ENCODE measurements around the gene CTU1.

The CTU1 gene

DNA sequence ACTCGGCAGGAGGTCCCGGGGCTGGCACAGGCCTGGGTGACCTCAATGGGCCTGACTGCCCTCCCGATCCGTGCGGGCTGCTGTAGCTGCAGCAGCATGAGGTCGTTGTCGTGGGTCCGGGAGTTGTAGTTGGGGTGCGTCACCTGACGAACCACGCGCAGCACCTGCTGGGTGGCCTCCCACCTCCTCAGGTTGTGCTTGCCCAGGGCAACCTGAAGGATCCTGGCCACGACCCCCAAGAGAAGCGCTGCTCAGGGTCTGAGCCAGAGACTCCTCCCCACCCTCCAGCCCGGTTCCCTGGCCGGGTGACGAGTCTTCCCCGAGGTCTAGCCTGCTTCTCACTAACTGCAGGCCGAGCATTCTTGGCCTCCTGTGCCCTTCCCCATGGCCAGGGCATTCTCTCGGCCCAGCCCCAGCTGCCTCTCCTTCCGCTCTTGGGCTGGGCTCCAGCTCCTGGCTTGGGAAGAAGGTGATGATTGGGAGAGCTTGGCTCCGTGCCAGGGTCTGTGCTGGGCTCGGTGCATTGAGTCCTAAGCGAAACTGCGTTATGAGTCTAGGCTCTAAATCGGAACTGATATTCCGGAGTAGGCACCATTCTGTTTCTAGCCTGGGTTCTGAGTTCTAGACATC is 28.6 kb downstream of the CTU1 start:
- H3K27ac ChIP-seq, result no peak overlapping the region
- TF ChIP-seq ZFX (IDR thresholded peaks at IDR 0.05; ENCODE audit: borderline replicate concordance), result no peak
- TF ChIP-seq, protein P1, sequence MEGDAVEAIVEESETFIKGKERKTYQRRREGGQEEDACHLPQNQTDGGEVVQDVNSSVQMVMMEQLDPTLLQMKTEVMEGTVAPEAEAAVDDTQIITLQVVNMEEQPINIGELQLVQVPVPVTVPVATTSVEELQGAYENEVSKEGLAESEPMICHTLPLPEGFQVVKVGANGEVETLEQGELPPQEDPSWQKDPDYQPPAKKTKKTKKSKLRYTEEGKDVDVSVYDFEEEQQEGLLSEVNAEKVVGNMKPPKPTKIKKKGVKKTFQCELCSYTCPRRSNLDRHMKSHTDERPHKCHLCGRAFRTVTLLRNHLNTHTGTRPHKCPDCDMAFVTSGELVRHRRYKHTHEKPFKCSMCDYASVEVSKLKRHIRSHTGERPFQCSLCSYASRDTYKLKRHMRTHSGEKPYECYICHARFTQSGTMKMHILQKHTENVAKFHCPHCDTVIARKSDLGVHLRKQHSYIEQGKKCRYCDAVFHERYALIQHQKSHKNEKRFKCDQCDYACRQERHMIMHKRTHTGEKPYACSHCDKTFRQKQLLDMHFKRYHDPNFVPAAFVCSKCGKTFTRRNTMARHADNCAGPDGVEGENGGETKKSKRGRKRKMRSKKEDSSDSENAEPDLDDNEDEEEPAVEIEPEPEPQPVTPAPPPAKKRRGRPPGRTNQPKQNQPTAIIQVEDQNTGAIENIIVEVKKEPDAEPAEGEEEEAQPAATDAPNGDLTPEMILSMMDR (IDR thresholded peaks at IDR 0.05), result no peak

- TF ChIP-seq ZFX (IDR thresholded peaks at IDR 0.05; ENCODE audit: borderline replicate concordance), result no peak
- TF ChIP-seq, protein P1 (IDR thresholded peaks at IDR 0.05), result no peak
- H3K27ac ChIP-seq, result no peak overlapping the region
Measured at GRCh38 chr19:51078731-51079130, 29.5 kb downstream of the CTU1 start.

- TF ChIP-seq, protein P1 (IDR thresholded peaks at IDR 0.05), result no peak
- no peak for TF ChIP-seq ZFX (IDR thresholded peaks at IDR 0.05; ENCODE audit: borderline replicate concordance)
- H3K27ac ChIP-seq, result no peak overlapping the region
Measured at GRCh38 chr19:51078104-51078503, 30.1 kb downstream of the CTU1 start.

- TF ChIP-seq, protein P1 (IDR thresholded peaks at IDR 0.05), result no peak
- TF ChIP-seq ZFX (IDR thresholded peaks at IDR 0.05; ENCODE audit: borderline replicate concordance), result no peak
Measured at GRCh38 chr19:51076631-51077213, 31.5 kb downstream of the CTU1 start.

GRCh38 chr19:51075998-51076397 is 32.2 kb downstream of the CTU1 start:
- H3K27ac ChIP-seq, result no peak overlapping the region
- no peak for TF ChIP-seq ZFX (IDR thresholded peaks at IDR 0.05; ENCODE audit: borderline replicate concordance)
- TF ChIP-seq, protein P1 (IDR thresholded peaks at IDR 0.05), result no peak

More at GRCh38 chr19:51076631-51077213, 31.5 kb downstream of the CTU1 start:
- no peak overlapping the region for H3K27ac ChIP-seq

GRCh38 chr19:51071095-51071405 is 37.2 kb downstream of the CTU1 start:
- H3K27ac ChIP-seq, result peak overlapping the region; percentile 75
- no peak for TF ChIP-seq ZFX (IDR thresholded peaks at IDR 0.05; ENCODE audit: borderline replicate concordance)
- TF ChIP-seq, protein P1 (IDR thresholded peaks at IDR 0.05), result no peak

DNA sequence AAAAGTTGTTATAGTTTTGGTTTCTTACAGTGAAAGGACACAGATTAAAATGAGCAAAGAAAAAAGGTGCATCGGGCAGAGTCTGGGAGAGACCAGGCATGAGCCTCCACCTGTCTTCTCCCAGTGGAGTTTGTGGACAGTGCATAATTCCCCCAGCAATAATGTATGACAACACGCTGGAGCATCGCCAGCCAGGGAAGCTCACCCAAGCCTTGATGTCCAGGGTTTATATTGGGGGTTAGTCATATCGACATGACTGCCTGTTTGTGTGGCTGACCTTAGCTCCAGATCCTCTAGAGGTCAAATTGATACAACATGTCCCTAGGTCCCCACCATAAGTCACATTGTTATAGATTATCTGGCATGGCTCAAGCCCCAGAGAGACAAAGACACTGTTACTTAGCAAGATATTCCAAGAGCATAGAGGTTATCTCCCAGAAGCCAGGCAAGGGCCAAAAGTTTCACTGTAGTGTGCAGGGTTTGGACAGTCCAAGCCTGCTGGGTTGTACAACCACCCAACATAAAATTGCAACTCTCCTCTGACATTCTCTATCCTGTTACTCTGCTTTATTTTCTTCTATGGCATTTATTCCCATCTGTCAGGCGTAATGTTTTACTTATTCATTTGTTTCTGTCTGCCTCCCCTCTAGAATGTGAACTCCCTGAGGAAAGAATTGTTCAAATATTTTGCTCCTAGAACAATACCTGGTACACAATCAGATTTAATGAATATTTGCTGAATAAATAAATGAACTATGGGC is 37.7 kb downstream of the CTU1 start:
- TF ChIP-seq ZFX (IDR thresholded peaks at IDR 0.05; ENCODE audit: borderline replicate concordance), result no peak
- TF ChIP-seq, protein P1 (IDR thresholded peaks at IDR 0.05), result no peak
- peak overlapping the region; percentile 75 for H3K27ac ChIP-seq
